NCI-H2029 treated with DMSO at 0.1 percent for 48 hours (cell line): ENCODE data around the gene TMEM200A.

ENCODE experiments used
- DNase-seq: peaks from one replicate; lab custom pipeline; 2025; lab: John Stamatoyannopoulos, UW

The TMEM200A gene

DNA sequence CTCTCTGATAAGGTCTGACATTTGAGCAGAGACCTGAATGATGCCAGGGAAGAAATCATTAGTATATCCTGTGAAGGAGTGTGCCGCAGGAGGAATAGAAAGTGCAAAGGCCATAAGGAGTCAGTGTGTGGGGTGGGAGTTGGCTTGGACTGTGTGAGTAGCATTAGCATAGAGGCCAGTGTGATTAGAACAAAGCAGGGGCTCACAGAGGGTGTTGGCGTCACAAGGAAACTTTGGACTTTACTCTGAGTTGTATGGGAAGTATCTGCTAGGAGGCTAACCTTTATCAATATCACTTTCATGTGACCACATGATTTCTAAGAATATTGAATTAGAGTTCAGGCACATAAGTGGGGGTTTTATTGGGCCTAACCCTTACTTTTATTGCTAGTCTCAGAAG lies 12.1 kb downstream of the TMEM200A start:
- no peak for DNase-seq

DNA sequence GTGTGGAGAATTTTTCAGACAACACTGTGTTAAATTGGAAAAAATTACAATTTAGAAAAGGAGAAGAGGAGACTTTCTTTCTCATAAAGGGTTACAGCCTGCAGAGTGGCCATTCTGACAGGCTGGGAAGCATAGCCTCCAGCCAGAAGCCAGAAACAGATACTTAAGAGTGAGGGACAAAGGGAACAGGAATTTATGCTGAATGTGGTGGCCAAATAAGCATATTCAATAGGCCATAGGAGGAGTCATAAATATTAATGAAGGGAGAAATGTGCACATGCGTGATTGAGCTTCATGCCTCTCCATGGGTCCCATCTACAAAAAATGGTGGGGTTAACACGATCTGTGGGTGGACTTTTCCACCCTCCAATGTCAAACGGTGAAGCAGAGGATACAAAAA lies 13.4 kb downstream of the TMEM200A start:
- DNase-seq: no peak

DNA sequence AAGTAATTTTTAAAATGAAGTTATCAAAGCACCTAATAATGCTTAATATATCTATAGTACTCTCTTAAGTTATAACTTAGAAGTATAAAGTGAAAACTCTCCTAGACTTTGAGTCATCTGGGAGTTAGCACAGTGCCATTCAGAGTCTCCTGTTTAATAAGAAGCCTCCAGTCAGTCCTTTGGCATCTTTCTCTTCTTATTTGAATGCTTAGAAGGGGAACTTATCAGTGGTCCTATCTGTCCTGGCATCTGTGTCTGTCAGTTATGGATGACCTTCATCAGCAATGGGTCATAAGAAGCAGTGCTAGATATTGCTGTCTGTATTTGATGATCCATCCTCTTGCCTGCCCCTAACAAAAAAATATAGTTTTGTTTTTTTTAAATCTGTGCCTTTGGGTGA lies 15.2 kb downstream of the TMEM200A start:
- no peak for DNase-seq

DNA sequence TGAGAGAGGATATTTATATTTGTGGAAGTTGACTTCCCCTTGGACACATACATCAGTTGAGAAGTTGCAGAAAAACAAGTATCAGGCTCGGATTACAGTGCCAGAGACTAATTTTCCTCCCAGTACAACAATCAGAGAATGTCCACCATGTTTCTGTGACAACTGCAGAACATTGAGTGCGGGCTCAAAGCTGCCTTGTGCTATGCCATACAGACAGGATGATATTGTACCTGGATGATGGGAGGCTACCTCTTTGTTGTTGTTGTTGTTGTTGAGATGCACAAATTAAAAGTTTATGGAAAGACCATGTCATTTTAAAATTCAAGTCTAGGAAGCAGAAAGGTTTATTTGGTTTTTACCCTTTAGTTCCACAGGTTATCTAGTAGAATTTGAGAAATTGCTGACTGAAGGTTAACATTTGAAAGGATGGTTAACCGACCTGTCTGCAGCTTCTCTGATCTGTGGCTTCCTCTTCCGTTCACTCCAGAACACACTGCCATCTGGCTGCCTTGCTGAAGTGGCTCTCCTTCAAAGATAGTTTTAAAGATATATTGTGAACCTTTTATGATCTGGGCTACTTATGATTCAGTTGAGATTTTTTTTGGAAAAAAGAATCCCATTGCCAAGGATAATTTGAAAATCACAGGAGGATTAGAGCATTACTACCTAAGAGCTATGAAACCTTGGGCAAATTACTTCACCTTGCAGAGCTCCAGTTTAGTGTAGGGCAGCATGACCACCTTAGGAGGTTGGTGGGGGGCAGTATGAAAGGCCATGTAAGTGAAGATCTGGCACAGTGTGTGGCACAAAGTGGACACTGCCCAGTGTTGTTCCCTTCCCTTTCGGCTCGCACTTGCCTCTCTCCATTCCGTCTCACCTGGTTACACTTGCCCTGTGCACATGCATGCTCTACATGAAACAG lies 15.9 kb downstream of the TMEM200A start:
- no peak for DNase-seq

DNA sequence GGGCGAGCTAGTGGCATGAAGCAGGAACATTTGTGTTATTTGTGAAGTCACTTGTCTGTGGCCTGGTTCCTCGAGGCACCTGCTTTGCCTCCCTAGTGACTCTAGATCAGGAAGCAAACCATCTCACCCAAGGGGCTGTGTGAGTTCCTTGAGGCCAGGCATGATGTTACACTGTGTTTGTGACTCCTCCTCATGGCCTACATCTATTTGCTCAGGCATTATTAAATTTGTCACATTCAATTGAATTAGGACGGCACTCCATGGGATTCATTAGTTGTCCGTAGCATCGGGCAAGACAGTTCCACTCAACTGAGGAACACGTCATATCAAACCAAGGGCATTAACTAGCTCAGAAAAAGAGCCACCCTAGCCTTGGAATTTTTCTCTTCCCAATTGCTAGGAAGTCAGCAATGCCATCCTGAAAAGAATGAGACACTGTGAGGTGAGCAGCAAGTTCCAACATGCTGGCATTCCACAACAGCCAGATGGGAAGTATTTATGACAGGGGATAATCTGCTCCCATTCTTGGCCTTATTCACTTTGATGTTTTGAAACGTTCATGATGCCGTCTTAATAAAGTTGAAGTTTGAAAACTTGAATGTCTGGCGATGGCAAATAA lies 17.2 kb downstream of the TMEM200A start:
- DNase-seq: no peak

DNA sequence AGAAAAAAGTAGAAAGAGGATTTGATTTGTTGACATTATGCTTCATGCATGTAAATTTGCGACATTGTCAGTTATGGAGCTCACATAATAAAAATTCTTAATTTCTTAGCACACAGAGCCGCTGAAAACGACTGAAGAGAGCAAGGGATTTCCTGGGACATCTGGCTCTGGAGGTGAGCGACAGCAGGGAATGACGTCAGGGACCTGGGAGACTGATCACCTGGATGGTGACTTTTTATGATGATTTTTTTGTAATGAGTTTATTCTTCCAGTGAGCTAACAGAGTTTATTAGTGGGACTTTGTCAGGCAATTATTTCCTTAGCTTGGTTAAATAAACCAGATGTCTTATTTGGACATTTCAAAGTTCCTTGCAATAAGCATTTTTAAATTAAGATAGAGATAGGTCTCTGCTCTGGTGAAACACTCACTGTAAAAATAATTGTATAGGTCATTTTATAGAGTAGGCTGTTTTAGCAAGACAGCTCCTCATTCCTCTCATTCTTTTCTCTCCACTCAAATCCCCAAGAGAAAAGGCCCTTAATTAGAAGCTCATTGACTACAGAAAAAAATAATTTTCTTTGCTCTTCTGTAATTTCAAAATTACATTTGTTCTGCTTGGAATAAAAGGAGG lies 19.4 kb downstream of the TMEM200A start:
- no peak for DNase-seq

DNA sequence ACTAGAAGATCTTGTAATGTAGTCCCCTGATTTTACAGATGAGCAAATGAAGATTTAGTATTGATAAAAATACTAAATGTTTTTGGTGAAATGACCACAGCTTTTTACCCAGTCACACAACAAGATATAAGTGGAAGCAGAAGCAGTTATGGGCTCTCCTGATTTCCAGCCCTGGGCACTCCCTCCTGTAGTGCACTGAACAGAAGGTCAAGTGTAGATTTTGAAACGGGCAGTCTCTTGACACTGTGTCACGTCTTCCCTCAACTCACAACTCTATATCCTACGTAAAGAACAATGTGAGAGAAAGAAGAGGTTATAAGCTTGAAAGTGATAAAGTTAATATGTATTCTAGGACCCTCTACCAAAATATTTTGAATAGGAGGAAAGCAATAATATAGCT lies 23.3 kb downstream of the TMEM200A start:
- DNase-seq: no peak

DNA sequence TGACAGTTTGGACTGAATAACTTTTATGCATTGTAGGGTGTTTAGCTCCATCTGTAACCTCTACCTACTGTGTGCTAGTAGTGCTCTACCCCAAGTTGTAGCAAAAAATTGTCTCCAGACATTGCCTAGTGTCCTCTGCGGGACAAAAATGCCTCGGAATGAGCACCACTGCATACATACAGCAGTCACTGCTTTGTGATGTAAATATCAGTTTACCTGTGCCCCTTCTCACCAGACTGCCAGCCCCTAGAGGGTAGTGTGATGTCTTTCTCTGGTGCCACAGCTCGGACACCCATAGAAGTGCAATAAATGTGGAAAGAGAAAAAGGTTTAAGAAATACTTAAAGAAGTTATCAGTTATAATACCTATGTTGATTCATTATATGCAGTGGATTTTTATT lies 25.1 kb downstream of the TMEM200A start:
- DNase-seq: no peak

DNA sequence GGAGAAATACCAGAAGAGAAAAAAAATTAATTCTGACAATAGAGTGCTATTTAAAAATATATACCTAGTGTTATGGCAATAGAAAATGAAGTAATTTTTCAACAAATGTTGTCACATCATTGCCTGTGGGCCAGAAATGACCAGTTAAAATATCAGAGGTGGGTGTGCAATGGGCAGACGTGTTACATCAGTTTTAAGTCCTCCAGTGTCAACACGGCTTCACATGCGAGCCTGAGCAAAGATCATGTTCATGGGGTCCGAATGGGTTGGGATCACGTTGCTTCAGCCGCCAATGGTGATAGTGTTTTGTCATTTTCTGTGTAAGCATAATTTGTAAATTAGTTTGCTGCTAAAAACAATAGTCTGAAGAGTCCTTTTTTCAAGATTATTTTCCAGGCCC lies 27.5 kb downstream of the TMEM200A start:
- no peak for DNase-seq

DNA sequence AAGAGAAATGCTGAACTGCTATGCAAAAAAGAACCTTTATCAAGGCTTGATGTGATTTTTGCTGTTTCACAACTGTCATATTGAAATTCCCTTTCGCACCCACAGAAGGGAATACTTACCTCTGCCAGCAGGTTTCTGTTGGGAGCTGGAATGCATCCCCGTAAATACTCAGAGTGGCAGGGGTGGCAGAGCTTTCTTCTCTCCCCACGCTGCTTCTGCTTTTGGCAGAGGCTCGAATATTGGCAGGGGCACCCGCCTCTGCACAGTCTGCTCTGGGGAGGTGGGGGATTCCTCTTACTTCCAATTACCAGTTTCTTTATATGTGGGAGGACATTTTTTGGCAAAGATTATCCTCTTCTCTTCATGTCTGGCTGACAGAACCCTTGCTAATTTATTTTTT lies 28.4 kb downstream of the TMEM200A start:
- no peak for DNase-seq

DNA sequence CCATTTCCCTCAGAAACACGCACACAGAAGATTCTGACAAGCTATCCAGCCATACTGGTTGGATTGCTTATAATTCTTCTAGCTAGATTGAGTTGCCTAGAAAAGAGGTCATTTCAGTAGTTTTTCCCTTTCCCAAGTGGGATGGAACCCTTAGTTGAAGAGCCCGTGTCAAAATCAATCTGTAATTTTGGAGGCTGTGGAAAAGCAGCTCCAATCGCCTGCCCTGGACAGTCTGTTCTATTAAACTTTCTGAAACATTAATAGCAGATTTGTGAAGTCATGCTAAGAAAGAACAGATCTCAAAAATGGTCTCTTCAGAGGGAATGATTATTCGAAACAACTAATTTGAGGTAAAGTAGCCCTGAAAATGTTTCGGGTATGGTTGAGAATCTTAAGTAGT lies 29.3 kb downstream of the TMEM200A start:
- DNase-seq: no peak

DNA sequence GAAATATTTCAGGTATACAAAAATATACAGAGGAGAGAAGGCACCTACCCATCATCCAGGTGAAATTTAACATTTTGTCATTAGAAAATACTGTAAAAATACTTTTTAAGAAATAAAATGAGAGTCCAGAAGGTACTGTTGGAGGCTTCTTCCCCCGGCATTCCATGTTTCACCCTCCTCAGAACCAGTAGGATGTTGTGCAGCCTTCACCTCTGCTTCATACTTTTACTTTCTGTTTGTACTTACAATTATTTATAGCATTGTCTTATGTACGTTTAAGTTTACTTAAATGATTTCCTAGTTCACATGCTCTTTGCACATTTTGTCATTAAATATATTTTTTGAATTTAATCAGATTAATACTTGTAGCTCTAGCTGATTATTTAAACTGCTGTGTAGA lies 30.9 kb downstream of the TMEM200A start:
- DNase-seq: no peak

DNA sequence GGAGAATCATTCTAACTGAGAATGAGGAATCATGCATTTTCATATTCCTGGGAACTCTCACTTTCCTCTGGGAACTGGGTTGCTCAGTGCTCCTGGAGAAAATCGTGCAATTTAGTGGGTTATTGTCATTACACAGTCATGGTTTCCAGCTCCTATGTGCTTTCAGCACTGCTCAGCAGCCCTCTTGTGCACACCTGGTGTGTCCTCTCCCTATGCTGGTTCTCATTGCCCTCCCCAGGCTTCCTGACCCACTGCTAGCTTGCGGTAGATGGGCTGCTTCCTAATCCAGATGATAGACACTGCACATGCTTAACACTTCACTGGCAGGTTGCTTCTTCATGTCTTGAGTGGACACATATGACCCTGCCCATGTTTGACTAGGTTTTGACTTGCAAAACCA lies 39.7 kb downstream of the TMEM200A start:
- no peak for DNase-seq

DNA sequence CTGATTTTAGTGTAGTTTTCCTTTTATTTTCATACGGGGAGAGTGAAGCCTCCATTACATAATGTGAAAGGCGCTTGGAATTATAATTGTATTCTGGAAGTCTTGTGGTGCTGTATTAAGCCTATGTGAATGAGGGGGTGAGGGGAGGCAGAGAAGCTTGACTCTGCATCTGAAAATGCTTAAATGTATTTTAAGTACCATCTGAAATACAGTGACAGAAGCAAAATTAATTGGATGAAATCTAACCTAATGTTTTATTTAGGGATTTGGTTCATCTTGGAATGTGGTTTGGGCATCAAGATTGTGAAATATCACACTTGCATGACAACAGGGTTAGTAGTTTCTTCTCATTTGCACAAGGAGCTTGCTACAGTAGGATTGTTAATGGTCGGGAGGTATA lies 41.2 kb downstream of the TMEM200A start:
- no peak for DNase-seq

DNA sequence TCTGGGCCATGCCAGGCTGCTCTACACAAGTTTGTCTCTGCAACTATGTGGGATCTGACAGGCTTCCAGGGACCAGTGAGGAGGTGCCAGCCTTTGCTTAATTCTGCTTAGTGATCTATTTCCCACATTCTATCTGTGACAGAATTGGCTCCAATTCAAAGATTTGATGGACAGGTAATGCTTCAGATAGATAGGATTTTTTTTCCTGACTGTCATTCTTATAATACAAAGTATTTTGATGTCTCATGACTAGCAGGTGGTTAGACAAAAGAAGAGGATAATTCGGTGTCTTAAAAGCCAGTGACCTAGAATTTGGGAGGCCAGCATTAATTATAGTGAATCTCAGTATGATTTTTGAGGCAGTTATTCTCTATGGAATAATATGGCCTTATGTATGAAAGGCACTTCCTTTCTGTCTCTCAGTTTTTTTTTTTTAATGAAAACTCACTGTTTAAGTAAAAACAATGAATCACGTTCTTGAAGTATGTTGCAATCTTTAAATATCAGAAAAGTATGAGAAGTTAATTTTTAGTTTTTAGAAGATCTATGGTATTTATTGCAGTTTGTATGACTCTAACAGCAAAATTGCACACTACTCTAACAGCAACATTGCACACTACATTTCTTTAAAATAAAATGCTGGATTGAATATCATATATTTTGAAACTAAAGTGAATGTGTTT lies 43.7 kb downstream of the TMEM200A start:
- DNase-seq: no peak

DNA sequence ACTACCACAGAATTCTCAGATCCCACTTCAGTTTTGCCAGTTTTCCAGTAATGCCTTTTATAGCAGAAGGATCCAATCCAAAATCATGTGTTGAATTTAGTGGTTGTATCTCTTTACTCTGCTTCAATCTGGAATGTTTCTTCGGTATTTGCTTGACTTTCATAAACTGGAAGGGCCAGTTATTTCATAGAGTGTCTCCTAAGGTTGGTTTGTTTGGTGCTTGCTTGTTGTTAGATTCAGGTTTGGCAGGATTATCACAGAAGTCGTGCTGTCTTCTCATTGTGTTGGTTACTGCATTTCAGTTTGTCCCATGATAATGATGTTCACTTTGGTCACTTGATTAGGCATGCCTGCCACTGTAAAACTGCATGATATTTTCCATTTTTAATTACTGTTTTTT lies 45.7 kb downstream of the TMEM200A start:
- no peak for DNase-seq

DNA sequence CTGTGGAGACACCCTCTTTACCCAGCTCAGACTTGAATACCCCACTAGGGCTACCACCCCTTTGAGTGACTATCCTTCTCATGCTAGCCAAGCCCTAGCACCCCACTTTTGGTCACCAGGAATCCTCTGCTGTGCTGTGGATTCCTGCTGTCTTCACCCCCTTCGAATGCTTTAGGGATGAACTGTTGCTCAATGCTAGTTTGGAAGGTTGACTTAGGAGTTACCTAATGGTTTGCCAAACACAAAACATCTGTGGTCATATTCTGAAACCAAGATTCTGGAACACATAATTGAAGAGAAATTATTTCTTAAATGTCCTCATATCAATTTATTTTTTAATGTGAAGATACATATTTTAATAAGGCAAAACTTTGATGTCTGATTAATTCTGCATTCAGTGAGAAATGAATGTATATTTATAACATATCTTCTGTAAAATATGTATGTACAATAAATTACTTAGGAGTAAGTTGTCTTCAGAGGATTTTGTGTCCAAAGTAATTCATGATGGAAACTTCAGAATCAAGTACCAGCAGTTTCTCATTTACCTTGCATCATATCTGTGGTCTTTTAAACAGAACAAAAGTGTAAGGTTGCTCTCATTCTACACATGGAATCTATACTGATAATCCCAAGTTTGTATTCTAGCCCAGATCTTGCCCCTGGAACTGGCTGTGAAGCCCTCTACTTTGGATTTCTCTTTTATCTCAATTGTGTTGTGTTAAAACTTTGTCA lies 46.9 kb downstream of the TMEM200A start:
- DNase-seq: no peak

DNA sequence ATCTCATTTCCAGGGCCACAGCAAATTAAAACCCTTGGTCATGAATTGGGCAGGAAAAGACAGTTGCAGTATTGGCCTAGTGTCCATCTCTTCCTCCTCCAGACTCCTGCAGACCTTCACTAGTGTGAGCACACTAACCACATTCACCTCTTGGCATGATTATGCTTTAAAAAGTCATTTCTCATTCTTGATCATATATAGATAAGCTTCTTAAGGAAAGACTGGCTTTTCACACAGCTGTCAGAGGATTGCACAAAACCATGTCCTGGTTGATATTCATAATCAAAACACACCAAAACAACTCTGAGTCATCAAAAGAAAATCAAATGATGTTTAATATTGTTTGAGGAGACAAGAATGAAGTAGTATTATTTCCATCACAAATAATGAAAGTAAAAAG lies 52.1 kb downstream of the TMEM200A start:
- no peak for DNase-seq

DNA sequence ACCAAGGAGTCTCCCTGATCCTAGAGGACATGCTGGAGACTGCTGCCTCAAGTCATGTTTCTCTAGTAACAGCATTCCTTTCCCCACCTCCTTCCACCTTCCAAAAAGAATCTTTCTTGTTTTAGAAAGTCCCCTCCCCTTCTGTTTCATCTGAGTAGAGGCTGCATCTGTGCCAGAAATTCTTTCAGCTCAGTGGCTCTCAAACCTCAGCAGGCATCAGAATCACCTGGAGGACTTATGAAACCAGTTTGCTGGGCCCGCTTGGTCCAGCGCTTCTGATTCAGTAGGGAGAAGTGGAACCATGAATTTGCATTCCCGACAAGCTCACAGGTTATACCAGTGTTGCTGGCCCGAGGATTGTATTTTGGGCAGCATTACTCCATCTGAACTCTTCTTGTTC lies 55.1 kb downstream of the TMEM200A start:
- no peak for DNase-seq

DNA sequence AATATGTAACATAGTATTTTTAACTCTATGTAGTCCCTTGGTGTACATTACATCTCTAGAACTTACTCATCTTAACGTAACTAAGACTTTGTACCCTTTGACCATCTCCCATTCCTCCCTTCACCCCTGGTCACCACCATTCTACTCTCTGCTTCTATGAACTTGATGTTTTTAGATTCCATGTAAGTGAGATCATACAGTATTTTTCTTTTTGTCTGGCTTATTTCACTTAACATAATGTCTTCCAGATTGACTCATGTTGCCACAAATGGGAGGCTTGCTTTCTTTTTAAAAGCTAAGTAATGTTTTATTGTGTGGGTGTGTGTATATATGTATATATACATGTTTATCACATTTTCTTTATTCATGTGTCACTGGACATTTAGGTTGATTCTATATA lies 55.8 kb downstream of the TMEM200A start:
- no peak for DNase-seq

DNA sequence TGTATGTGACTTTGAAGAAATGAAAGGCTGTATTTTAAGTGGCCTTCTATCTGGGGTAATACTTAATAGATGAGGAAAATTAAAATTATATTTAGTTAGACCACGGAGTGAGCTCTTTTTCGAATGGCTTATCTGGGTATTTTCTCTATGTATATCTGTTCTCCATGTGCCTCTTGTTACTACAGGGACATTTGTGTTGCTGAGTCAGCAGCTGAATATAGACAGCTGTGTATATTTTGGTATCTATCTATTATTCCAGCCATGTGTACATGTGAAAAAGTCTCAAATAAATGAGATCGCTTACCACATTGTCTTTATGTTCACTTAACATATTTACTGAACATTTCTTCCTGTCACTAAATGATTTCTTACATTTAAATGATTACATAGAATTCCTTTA lies 57.2 kb downstream of the TMEM200A start:
- DNase-seq: no peak

DNA sequence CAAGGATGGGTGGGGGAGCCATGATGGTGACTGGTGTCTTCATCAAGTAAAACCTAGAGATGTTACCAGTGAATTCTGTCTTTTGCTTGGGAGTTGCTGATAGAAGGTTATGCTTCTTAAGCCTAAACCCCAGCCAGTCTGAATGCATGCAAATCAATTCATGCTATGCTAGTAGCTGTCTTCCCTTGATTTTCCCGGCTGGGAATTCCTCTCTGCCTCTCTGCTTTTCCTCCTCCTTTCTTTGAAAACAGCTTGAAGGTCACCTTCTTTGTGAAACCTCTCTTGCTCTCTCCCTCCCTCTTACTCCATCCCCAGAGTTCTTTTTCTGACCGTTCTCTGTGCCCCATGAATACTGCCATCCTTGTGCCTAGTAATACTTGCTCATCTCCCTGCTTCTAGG lies 58.9 kb downstream of the TMEM200A start:
- no peak for DNase-seq
